Pancreas (tissue), 10 donors: Measurements from ENCODE around the gene SLC7A4. TPM values are rescaled to one million over a fixed set of nuclear protein-coding genes. Genes with fewer than 3 reads are reported as not detected.
A peak's percentile ranks its signal among the peaks of the same experiment; 100 is the strongest.

Experiments
- ATAC-seq, 4 donors: fragments of 200-7000 bp; cut with Tn5 transposase; one replicate each; pipeline versions ENCODE4 v1.8.0 to v1.9.1; 2020; ENCODE audit warnings: mild to moderate bottlenecking in 4 of 4, moderate library complexity in 4 of 4
- DNase-seq, 6 donors: peaks; one replicate each; pipeline ENCODE4 v3.0.0-alpha.2; 2020
- FAIRE-seq: peaks from 2 replicates; lab custom pipeline; 2012; peaks lifted over from hg19 to GRCh38; lab: Jason Lieb, UNC
- H3K27ac ChIP-seq, 4 donors: fragments of 200-600 bp; sonication (generic); 1 replicate in 3 of 4; 2 replicates in 1 of 4; pipeline versions ENCODE4 v1.5.0 to v1.8.0; 2020
- H3K27me3 ChIP-seq, 4 donors: fragments of 200-600 bp; one replicate each; pipeline ENCODE4 v1.8.0; 2021
- H3K36me3 ChIP-seq, 3 donors: fragments of 200-600 bp; sonication (generic) in 1 of 3; one replicate each; pipeline versions ENCODE4 v1.5.0 to v1.8.0; 2020 to 2021
- H3K4me1 ChIP-seq, 3 donors: fragments of 200-600 bp; one replicate each; pipeline ENCODE4 v1.8.0; 2021
- H3K4me3 ChIP-seq, 4 donors: fragments of 200-600 bp; sonication (generic) in 2 of 4; one replicate each; pipeline versions ENCODE4 v1.5.0 to v1.8.0; 2020 to 2021
- H3K9me3 ChIP-seq, 4 donors: fragments of 200-600 bp; one replicate each; pipeline ENCODE4 v1.8.0; 2021
- CTCF ChIP-seq, 4 donors: fragments of 200-600 bp; sonication (generic) in 3 of 4; IDR thresholded peaks; one replicate each; pipeline versions ENCODE4 v1.5.0 to v1.8.0; 2021; ENCODE audit warnings: antibody characterized with exemption in 4 of 4
- WGBS, 2 donors: extraction: QIAGEN DNeasy Blood & Tissue Kit; methylation state at CpG; one replicate each; pipeline ENCODE4 v1.1.7; 2013; 5-methylcytosine and 5-hydroxymethylcytosine counted together
- intact Hi-C, 3 donors: fragments of 100-400 bp; cut with DNase I; formaldehyde crosslinking; loops; one replicate each; pipeline versions ENCODE4 v1.11.1 to v1.14.2; 2022
- polyA plus RNA-seq, 2 donors: library from polyadenylated mRNA; stranded (reverse); fragments of 200-250 nt; gene quantifications; one replicate each; pipeline ENCODE4 v1.2.3, GENCODE V29; 2013
- total RNA-seq, 6 donors: library from RNA; stranded (reverse); fragmentation: NEBNext Ultra II Directional in 4 of 6; extraction: Animal tissue kit (Norgen Biotek cat#: 25700) in 4 of 6; gene quantifications; one replicate each; pipeline versions ENCODE4 v1.2.1 to v1.2.4, GENCODE V29; 2021 to 2023
- donor health status: healthy with polysubstance abuse.
- donor health status: DM: no; HTN: no; CAD: no; lungs with moderate emphysema.
- donor health status: DM: no; HTN: no; CAD: no.
- donor health status: control.
- donor health status: control.
- donor health status: Bipolar disorder and iron deficiency.
- donor health status: DM: yes; HTN: yes; CAD: no.
- donor health status: DM: no; HTN: no; CAD: no.
- donor health status: DM: no; HTN: no; CAD: no.
- donor health status: DM: yes; HTN: yes; CAD: no.

SLC7A4 gene
- total and polyA plus RNA-seq, 8 donors: 0.09 to 1.4 (median 0.20) TPM; not detected in 1

GRCh38 chr22:21034989-21035388, 2.6 kb upstream of the SLC7A4 start:
- Histone ChIP-seq H3K36me3 (no peaks in the 10 kb centered on the region), H3K4me3 (no peak overlapping the region), H3K27me3 (no peaks in the 10 kb centered on the region), H3K27ac (no peak overlapping the region), H3K4me1 (no peaks in the 10 kb centered on the region), H3K9me3 (no peaks in the 10 kb centered on the region)
- intact Hi-C loops: no loop called here
- TF ChIP-seq CTCF (IDR thresholded peaks at IDR 0.05): no peak
- 73 to 81% methylated on average over 3 of the region's 3 CpGs for WGBS, 2 donors
- no peak for FAIRE-seq
- no peak for DNase-seq
- no peak for ATAC-seq

GRCh38 chr22:21033895-21034294, 1.5 kb upstream of the SLC7A4 start:
- Histone ChIP-seq H3K27ac (no peak overlapping the region), H3K4me1 (no peaks in the 10 kb centered on the region), H3K4me3 (no peak overlapping the region), H3K36me3 (no peaks in the 10 kb centered on the region), H3K27me3 (no peaks in the 10 kb centered on the region), H3K9me3 (no peaks in the 10 kb centered on the region)
- ATAC-seq: no peak
- no peak for TF ChIP-seq CTCF (IDR thresholded peaks at IDR 0.05)
- 81 to 84% methylated on average over 3 of the region's 3 CpGs for WGBS, 2 donors
- no peak for FAIRE-seq
- intact Hi-C loops: no loop called here
- no peak for DNase-seq

- ATAC-seq (no peak), FAIRE-seq (no peak), DNase-seq (peak in 1 of 6 donors; percentile 38)
- H3K4me1 ChIP-seq: no peaks in the 10 kb centered on the region
- TF ChIP-seq CTCF (IDR thresholded peaks at IDR 0.05): no peak
- H3K36me3 ChIP-seq: no peaks in the 10 kb centered on the region
- H3K27ac ChIP-seq: no peak overlapping the region
- H3K4me3 ChIP-seq: no peak overlapping the region
- 80 to 83% methylated on average over 12 of the region's 12 CpGs for WGBS, 2 donors
- H3K9me3 ChIP-seq: no peaks in the 10 kb centered on the region
- intact Hi-C loops: no loop called here
- H3K27me3 ChIP-seq: no peaks in the 10 kb centered on the region
Observed at GRCh38 chr22:21032868-21033688, 717 bp upstream of the SLC7A4 start.

GRCh38 chr22:21031545-21032036, 770 bp downstream of the SLC7A4 start:
- peak overlapping the region in 1 of 4 donors; percentile 40 for H3K4me3 ChIP-seq
- FAIRE-seq (no peak), ATAC-seq (no peak), DNase-seq (no peak)
- H3K4me1 ChIP-seq: no peaks in the 10 kb centered on the region
- no peaks in the 10 kb centered on the region for H3K36me3 ChIP-seq
- 85 to 91% methylated on average over 18 of the region's 18 CpGs for WGBS, 2 donors
- no peak overlapping the region for H3K27ac ChIP-seq
- TF ChIP-seq CTCF (IDR thresholded peaks at IDR 0.05): no peak
- intact Hi-C loops: no loop called here
- no peaks in the 10 kb centered on the region for H3K27me3 ChIP-seq
- H3K9me3 ChIP-seq: no peaks in the 10 kb centered on the region
